Activated naive CD8-positive, alpha-beta T cell treated with anti-CD3 and anti-CD28 coated beads for 36 hours (primary cell): ENCODE data around the gene NOP53. TPM values are rescaled to one million over a fixed set of nuclear protein-coding genes. Genes with fewer than 3 reads are reported as not detected.
A peak's percentile ranks its signal among the peaks of the same experiment; 100 is the strongest.
"Not testable (repeated sequence)": the region's sequence is repeated elsewhere in the genome, so short reads cannot be mapped to it uniquely, and the experiment has no call there.

Experiments used
- DNase-seq: peaks from one replicate; pipeline ENCODE4 v3.0.0; 2021
- H3K27ac Mint-ChIP-seq: one replicate; pipeline ENCODE4 v1.8.0; 2022; ENCODE audit warnings: mild to moderate bottlenecking, moderate library complexity, mixed read lengths
- H3K27me3 Mint-ChIP-seq: one replicate; pipeline ENCODE4 v1.8.0; 2022; ENCODE audit warnings: mild to moderate bottlenecking, mixed read lengths
- H3K36me3 Mint-ChIP-seq: one replicate; pipeline ENCODE4 v1.8.0; 2021; ENCODE audit warnings: mild to moderate bottlenecking, mixed read lengths
- H3K4me1 Mint-ChIP-seq: one replicate; pipeline ENCODE4 v1.8.0; 2021; ENCODE audit warnings: mixed read lengths
- H3K4me3 Mint-ChIP-seq: one replicate; pipeline ENCODE4 v1.8.0; 2022; ENCODE audit warnings: mild to moderate bottlenecking, moderate library complexity, mixed read lengths
- H3K9me3 Mint-ChIP-seq: one replicate; pipeline ENCODE4 v1.8.0; 2022; ENCODE audit warnings: mixed read lengths
- total RNA-seq, 2 experiments: library from RNA; stranded (reverse); gene quantifications; one replicate each; pipeline ENCODE4 v1.2.3, GENCODE V29; 2021

NOP53 gene
- total RNA-seq, 2 experiments from 2014 or later: 248 to 249 TPM

DNA sequence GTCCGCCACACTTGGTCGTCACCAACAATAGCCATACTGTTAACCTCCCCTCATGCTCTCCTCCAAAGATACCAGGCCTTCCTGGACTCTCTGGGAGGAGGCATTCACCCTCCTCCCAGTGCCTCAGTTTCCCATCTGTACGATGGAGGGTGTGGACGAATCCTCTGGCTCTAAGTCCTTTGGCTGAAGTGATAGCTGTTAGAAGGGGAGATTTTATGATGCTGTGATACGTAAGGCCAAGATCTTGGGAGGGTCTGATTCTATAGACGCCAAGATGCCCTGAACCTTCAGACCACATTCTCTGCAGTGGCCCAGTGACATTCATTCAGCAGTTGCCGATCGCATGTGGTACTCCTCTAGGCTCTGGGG is 14.8 kb upstream of the NOP53 start:
- Mint-ChIP-seq H3K27ac (no peak overlapping the region), H3K36me3 (no peaks in the 10 kb centered on the region), H3K9me3 (peaks cover 3% of the 10 kb centered on the region), H3K4me1 (peaks cover 17% of the 10 kb centered on the region), H3K4me3 (peak overlapping the region; percentile 85), H3K27me3 (peaks cover 33% of the 10 kb centered on the region)
- no peak for DNase-seq

DNA sequence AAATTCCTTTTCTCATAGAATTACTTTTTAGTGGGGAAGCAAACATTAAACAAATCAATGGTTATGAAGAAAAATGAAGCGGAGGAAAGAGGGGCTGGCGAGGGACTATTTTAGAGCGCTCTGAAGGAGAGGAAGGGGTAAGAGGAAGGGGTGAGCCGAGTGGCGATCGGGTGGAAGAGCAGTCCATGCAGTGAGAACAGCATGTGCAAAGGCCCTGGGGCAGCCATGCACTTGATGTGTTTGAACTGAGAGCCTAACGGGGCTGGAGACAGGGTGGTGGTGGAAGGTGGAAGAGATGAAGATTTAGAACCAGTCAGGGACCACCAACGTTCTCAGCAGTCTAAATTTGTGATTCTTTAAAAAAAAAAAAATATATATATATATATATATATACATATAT is 14.4 kb upstream of the NOP53 start:
- peaks cover 17% of the 10 kb centered on the region for H3K4me1 Mint-ChIP-seq
- H3K36me3 Mint-ChIP-seq: no peaks in the 10 kb centered on the region
- DNase-seq: no peak
- H3K27me3 Mint-ChIP-seq: peaks cover 33% of the 10 kb centered on the region
- H3K9me3 Mint-ChIP-seq: peaks cover 3% of the 10 kb centered on the region
- peak overlapping the region; percentile 11 for H3K4me3 Mint-ChIP-seq
- no peak overlapping the region for H3K27ac Mint-ChIP-seq

DNA sequence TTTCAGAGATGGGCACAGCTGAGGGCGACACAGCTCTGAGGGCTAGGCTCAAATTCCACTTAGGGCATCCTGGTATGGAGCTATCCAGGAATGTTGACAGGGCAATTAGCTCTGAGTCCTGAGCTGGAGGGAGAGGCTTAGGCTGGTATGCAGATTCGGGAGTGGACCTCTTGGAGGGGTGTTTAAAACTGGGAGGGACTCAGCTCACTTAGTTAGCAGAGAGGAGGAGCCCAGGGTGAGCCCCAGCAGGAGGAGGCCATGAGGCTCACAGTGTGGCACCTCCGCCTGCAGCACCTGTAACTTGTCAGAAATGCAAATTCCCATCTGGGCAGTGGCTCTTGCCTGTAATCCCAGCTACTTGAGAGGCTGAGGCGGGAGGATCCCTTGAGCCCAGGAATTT is 10.2 kb upstream of the NOP53 start:
- H3K27me3 Mint-ChIP-seq: peaks cover 9% of the 10 kb centered on the region
- H3K36me3 Mint-ChIP-seq: no peaks in the 10 kb centered on the region
- no peak overlapping the region for H3K4me3 Mint-ChIP-seq
- H3K9me3 Mint-ChIP-seq: peaks cover 3% of the 10 kb centered on the region
- no peak overlapping the region for H3K27ac Mint-ChIP-seq
- peaks cover 3% of the 10 kb centered on the region for H3K4me1 Mint-ChIP-seq
- no peak for DNase-seq

GRCh38 chr19:47740866-47741519 is 4.4 kb upstream of the NOP53 start:
- no peaks in the 10 kb centered on the region for H3K27me3 Mint-ChIP-seq
- no peak overlapping the region for H3K27ac Mint-ChIP-seq
- H3K36me3 Mint-ChIP-seq: peaks cover 4% of the 10 kb centered on the region
- H3K9me3 Mint-ChIP-seq: no peaks in the 10 kb centered on the region
- no peak for DNase-seq
- H3K4me3 Mint-ChIP-seq: no peak overlapping the region
- peaks cover 15% of the 10 kb centered on the region for H3K4me1 Mint-ChIP-seq

GRCh38 chr19:47741544-47742140 is 3.7 kb upstream of the NOP53 start:
- Mint-ChIP-seq H3K36me3 (peaks cover 7% of the 10 kb centered on the region), H3K4me3 (no peak overlapping the region), H3K9me3 (no peaks in the 10 kb centered on the region), H3K4me1 (peaks cover 16% of the 10 kb centered on the region), H3K27me3 (no peaks in the 10 kb centered on the region), H3K27ac (peak overlapping the region; percentile 52)
- DNase-seq: no peak

GRCh38 chr19:47742634-47743033 is 2.7 kb upstream of the NOP53 start:
- H3K27ac Mint-ChIP-seq: peak overlapping the region; percentile 79
- H3K27me3 Mint-ChIP-seq: no peaks in the 10 kb centered on the region
- peaks cover 12% of the 10 kb centered on the region for H3K36me3 Mint-ChIP-seq
- H3K4me3 Mint-ChIP-seq: peak overlapping the region; percentile 77
- no peaks in the 10 kb centered on the region for H3K9me3 Mint-ChIP-seq
- no peak for DNase-seq
- peaks cover 21% of the 10 kb centered on the region for H3K4me1 Mint-ChIP-seq

DNA sequence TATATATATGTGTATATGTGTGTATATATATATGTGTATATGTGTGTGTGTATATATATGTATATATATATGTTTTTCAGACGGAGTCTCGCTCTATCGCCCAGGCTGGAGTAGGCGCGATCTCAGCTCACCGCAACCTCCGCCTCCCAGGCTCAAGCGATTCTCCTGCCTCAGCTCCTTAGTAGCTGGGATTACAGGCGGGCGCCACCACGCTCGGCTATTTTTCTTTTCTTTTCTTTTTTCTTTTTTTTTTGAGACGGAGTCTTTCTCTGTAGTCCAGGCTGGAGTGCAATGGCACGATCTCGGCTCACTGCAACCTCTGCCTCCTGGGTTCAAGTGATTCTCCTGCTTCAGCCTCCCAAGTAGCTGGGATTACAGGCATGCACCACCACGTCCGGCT is 783 bp downstream of the NOP53 start:
- peak overlapping the region; percentile 69 for H3K27ac Mint-ChIP-seq
- H3K4me1 Mint-ChIP-seq: peaks cover 40% of the 10 kb centered on the region
- DNase-seq, H3K9me3 Mint-ChIP-seq, H3K27me3 Mint-ChIP-seq: not testable (repeated sequence)
- peak overlapping the region; percentile 99 for H3K4me3 Mint-ChIP-seq
- peaks cover 31% of the 10 kb centered on the region for H3K36me3 Mint-ChIP-seq

- H3K9me3 Mint-ChIP-seq: no peaks in the 10 kb centered on the region
- H3K27ac Mint-ChIP-seq: peak overlapping the region; percentile 79
- H3K4me1 Mint-ChIP-seq: peaks cover 30% of the 10 kb centered on the region
- H3K36me3 Mint-ChIP-seq: peaks cover 46% of the 10 kb centered on the region
- peak overlapping the region; percentile 64 for H3K4me3 Mint-ChIP-seq
- H3K27me3 Mint-ChIP-seq: no peaks in the 10 kb centered on the region
- no peak for DNase-seq
Measured at GRCh38 chr19:47749326-47749725, 4.0 kb downstream of the NOP53 start.

DNA sequence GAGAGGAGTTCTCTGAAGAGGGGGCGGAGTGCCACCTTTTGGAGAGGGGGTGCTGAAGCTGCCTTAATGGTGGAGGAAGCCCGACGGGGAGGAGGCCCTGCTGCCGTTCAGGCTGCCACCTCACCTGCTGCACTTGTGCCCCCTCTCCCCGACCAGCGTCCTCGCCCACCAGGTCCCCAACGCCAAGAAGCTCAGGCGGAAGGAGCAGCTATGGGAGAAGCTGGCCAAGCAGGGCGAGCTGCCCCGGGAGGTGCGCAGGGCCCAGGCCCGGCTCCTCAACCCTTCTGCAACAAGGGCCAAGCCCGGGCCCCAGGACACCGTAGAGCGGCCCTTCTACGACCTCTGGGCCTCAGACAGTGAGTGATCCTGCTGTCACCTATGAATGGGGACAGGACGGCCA is 5.4 kb downstream of the NOP53 start:
- no peak for DNase-seq
- H3K4me3 Mint-ChIP-seq: no peak overlapping the region
- peaks cover 42% of the 10 kb centered on the region for H3K36me3 Mint-ChIP-seq
- H3K27ac Mint-ChIP-seq: peak overlapping the region; percentile 54
- H3K27me3 Mint-ChIP-seq: no peaks in the 10 kb centered on the region
- peaks cover 30% of the 10 kb centered on the region for H3K4me1 Mint-ChIP-seq
- no peaks in the 10 kb centered on the region for H3K9me3 Mint-ChIP-seq

DNA sequence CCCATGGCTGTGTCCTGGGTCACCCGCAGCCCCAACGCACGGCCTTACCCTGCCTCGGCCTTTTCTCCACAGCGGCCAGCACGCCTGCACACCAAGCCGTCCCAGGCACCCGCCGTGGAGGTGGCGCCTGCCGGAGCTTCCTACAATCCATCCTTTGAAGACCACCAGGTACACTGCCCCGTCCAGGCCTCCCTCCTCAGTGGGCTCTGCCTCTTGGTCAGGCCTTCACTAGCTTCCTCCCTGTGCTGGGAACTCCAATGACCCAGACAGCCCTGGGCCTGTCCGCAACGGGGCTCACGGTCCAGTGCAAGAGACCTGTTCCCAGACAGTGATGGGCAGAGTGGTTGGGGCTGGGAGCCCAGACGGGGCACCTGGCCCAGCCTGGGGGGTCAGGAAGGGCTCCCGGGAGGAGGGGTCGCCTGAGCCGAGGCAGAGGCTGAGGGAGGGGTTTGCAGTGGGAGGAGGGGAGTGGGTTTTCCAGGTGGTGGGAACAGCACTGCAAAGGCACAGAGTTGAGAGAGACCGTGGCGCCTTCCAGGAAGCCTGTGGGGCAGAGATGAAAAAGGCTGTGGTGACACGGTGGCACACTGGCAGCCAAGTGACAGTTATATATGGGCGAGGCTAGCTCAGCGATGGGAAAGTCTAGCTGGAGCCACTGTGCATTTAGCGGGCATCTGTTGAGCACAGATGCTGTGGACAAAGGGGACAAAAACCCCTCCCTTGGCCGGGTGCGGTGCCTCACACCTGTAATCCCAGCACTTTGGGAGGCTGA is 7.3 kb downstream of the NOP53 start:
- no peak overlapping the region for H3K4me3 Mint-ChIP-seq
- no peaks in the 10 kb centered on the region for H3K9me3 Mint-ChIP-seq
- DNase-seq: no peak
- H3K27me3 Mint-ChIP-seq: no peaks in the 10 kb centered on the region
- H3K36me3 Mint-ChIP-seq: peaks cover 41% of the 10 kb centered on the region
- peaks cover 25% of the 10 kb centered on the region for H3K4me1 Mint-ChIP-seq
- H3K27ac Mint-ChIP-seq: peak overlapping the region; percentile 12

GRCh38 chr19:47754206-47755064 is 9.1 kb downstream of the NOP53 start:
- Mint-ChIP-seq H3K36me3 (peaks cover 35% of the 10 kb centered on the region), H3K27ac (peak overlapping the region; percentile 63), H3K9me3 (no peaks in the 10 kb centered on the region), H3K4me3 (no peak overlapping the region), H3K27me3 (no peaks in the 10 kb centered on the region), H3K4me1 (peaks cover 12% of the 10 kb centered on the region)
- no peak for DNase-seq

- no peak for DNase-seq
- H3K4me1 Mint-ChIP-seq: peaks cover 9% of the 10 kb centered on the region
- H3K9me3 Mint-ChIP-seq: no peaks in the 10 kb centered on the region
- no peak overlapping the region for H3K27ac Mint-ChIP-seq
- no peaks in the 10 kb centered on the region for H3K27me3 Mint-ChIP-seq
- H3K36me3 Mint-ChIP-seq: peaks cover 36% of the 10 kb centered on the region
- no peak overlapping the region for H3K4me3 Mint-ChIP-seq
Measured at GRCh38 chr19:47755065-47755761, 9.9 kb downstream of the NOP53 start.

DNA sequence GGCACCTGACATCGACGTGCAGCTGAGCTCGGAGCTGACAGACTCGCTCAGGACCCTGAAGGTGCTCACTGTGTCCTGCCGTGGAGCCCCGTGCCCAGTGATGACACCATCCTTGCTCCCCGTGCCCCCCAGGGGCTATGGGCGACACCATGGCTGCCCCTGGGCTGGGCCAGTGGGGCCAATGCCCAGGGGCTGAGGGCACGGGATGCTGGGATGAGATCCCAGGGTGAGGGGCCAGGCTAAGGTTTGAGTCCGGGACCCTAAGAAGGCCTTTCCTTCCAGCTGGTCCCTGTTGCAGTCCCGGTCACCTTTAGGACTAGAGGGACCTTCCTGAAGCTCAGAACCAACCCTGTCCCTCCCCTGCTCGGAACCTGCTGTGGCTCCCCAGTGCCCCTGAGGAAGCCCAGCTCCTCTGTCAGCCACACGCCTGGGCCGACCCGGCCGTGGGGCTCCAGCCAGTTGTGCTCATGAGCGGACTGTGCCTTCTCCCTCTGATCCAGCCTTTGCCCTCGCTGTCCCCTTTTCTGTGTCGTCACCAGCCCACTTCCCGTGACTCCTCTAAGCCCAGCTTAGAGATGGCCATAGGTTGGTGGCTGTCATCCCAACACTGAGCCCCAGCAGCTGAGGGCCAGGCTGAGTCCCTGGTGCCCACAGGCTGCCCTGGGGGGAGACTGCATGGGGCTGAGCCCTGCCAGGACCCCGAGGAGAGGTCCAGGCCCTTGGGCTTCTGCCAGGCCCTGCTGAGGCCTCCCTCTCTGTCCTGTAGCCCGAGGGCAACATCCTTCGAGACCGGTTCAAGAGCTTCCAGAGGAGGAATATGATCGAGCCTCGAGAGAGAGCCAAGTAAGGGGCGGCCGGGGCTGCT is 10.6 kb downstream of the NOP53 start:
- Mint-ChIP-seq H3K36me3 (peaks cover 34% of the 10 kb centered on the region), H3K9me3 (no peaks in the 10 kb centered on the region), H3K27me3 (no peaks in the 10 kb centered on the region), H3K4me1 (peaks cover 5% of the 10 kb centered on the region), H3K27ac (no peak overlapping the region), H3K4me3 (no peak overlapping the region)
- no peak for DNase-seq

DNA sequence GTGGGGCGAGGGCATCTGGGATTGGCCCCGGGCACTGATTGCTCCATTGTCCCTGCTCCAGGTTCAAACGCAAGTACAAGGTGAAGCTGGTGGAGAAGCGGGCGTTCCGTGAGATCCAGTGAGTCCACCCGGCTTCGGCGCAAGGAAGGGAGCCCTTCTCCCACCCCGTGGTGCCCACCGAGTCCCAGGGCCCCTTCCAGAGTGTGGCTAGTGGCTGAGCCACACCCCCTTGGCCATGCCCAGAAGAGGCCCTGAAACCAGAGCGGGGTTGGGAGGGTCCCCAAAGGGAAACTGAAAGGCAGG is 11.2 kb downstream of the NOP53 start:
- Mint-ChIP-seq H3K4me1 (peaks cover 5% of the 10 kb centered on the region), H3K9me3 (no peaks in the 10 kb centered on the region), H3K27ac (no peak overlapping the region), H3K4me3 (no peak overlapping the region), H3K27me3 (no peaks in the 10 kb centered on the region), H3K36me3 (peaks cover 34% of the 10 kb centered on the region)
- DNase-seq: no peak
